ENCODE data around the gene IQGAP1. TPM values are rescaled to one million over a fixed set of nuclear protein-coding genes. Genes with fewer than 3 reads are reported as not detected.

Gene IQGAP1
- total and polyA plus RNA-seq, 9 of the 15 experiments (the other 6 are each of a cell fraction or from before 2014, with no cell fraction given): 37.6 to 143 (median 77.7) TPM

- ChIA-PET POLR2A (interaction anchor here (0.6 to 1.2 kb wide), 2 partner anchors 9 to 744 kb away, joined by 3 read pairs; no protein-coding TSS in a partner anchor), CTCF (ENCODE audit: low intra/inter-chr PET ratio) (no interaction called here)
- WGBS (ENCODE audit: insufficient coverage, low coverage, missing lambda C conversion rate): 55% methylated on average over 2 of the region's 3 CpGs
Observed at GRCh38 chr15:90512981-90513380, 124.9 kb downstream of the IQGAP1 start.

More at GRCh38 chr15:90512981-90513380, 124.9 kb downstream of the IQGAP1 start:
- Histone ChIP-seq H3K9ac (ENCODE audit: insufficient read depth in 1 of 2, low read depth in 2 of 2, low read length in 2 of 2) (no peak overlapping the region), H4K20me1 (replicated peaks; ENCODE audit: control insufficient read depth, insufficient read depth, low read length) (no peaks in the 10 kb centered on the region), H2AFZ (ENCODE audit: low read depth, low read length) (no peak overlapping the region), H3K36me3 (ENCODE audit: control insufficient read depth, insufficient read depth, low read length) (no peaks in the 10 kb centered on the region), H3K4me2 (ENCODE audit: insufficient read depth, low read length) (no peak overlapping the region), H3K9me3 (replicated peaks; ENCODE audit: control insufficient read depth, insufficient read depth, low read depth, low read length) (0 out of 2 replicates have a peak, but pooled peaks cover 10% of the 10 kb centered on the region), H3K27ac (ENCODE audit: extremely low read depth, low read depth, low read length) (no peak overlapping the region), H3K79me2 (ENCODE audit: control insufficient read depth, insufficient read depth, low read length) (no peaks in the 10 kb centered on the region), H3K4me3 (no peak overlapping the region), H3K4me1 (replicated peaks in 1 of 2; ENCODE audit: control insufficient read depth in 2 of 2, insufficient read depth in 2 of 2, low read length in 2 of 2) (peaks cover 0 to 5% of the 10 kb centered on the region in 2 experiments; a peak in 2 of 5 replicates), H3K27me3 (ENCODE audit: control insufficient read depth in 2 of 2, insufficient read depth in 2 of 2, low read length in 2 of 2) (no peaks in the 10 kb centered on the region), H3K9me1 (ENCODE audit: control insufficient read depth, insufficient read depth, low read length) (no peaks in the 10 kb centered on the region)
- no peak for ATAC-seq
- no peak for FAIRE-seq
- TF ChIP-seq ZNF384 (IDR thresholded peaks at IDR 0.05; ENCODE audit: low read depth, low read length) (no peak), SAP30 (IDR thresholded peaks at IDR 0.05; ENCODE audit: borderline replicate concordance, insufficient read depth, low read depth, low read length, poor library complexity, severe bottlenecking) (no peak), ZFP30 (CRISPR knock-in tag; IDR thresholded peaks at IDR 0.05; ENCODE audit: borderline replicate concordance) (no peak), EWSR1 (IDR thresholded peaks at IDR 0.05; ENCODE audit: borderline replicate concordance, low read depth, partially characterized antibody) (no peak), ZNF124 (CRISPR knock-in tag; IDR thresholded peaks at IDR 0.05) (no peak), RFX7 (CRISPR knock-in tag; IDR thresholded peaks at IDR 0.05) (no peak), CTBP1 (IDR thresholded peaks at IDR 0.05; ENCODE audit: borderline replicate concordance) (no peak), THRAP3 (IDR thresholded peaks at IDR 0.05; ENCODE audit: borderline replicate concordance) (no peak), EP400 (IDR thresholded peaks at IDR 0.05) (no peak), ZNF133 (CRISPR knock-in tag; IDR thresholded peaks at IDR 0.05) (no peak), ZNF347 (CRISPR knock-in tag; IDR thresholded peaks at IDR 0.05; ENCODE audit: low read depth) (no peak), TEAD2 (tag; IDR thresholded peaks at IDR 0.05) (no peak), ZNF785 (CRISPR knock-in tag; IDR thresholded peaks at IDR 0.05) (no peak), ZNF143 (CRISPR knock-in tag; IDR thresholded peaks at IDR 0.05) (no peak), WHSC1 (IDR thresholded peaks at IDR 0.05; ENCODE audit: low read length) (no peak), CBFA2T3 (IDR thresholded peaks at IDR 0.05) (no peak), SIN3A (IDR thresholded peaks at IDR 0.05; ENCODE audit: borderline replicate concordance in 2 of 2, control insufficient read depth in 1 of 2, low read depth in 2 of 2, low read length in 2 of 2) (no peak), KAT8 (IDR thresholded peaks at IDR 0.05; ENCODE audit: low read depth) (no peak), NONO (IDR thresholded peaks at IDR 0.05; ENCODE audit: low read depth in 2 of 2, low read length in 1 of 2) (no peak)
- in situ Hi-C loops (cut with MboI): no loop called here
- no peak for DNase-seq (ENCODE audit: extremely low read depth in 1 of 4, low spot score in 3 of 4)
- BruUV-seq (replicated peaks): no TSS peak
- intact Hi-C loops (cut with micrococcal nuclease): no loop called here
